ENCODE measurements around the gene SSR3.
"Not testable (repeated sequence)": the region's sequence is repeated elsewhere in the genome, so short reads cannot be mapped to it uniquely, and the experiment has no call there.

The SSR3 gene

GRCh38 chr3:156575641-156576040, 20.7 kb upstream of the SSR3 start:
- no peak for DNase-seq

- not testable (repeated sequence) for DNase-seq
These were observed 15.0 kb upstream of the SSR3 start for GRCh38 chr3:156569881-156570280.

DNA sequence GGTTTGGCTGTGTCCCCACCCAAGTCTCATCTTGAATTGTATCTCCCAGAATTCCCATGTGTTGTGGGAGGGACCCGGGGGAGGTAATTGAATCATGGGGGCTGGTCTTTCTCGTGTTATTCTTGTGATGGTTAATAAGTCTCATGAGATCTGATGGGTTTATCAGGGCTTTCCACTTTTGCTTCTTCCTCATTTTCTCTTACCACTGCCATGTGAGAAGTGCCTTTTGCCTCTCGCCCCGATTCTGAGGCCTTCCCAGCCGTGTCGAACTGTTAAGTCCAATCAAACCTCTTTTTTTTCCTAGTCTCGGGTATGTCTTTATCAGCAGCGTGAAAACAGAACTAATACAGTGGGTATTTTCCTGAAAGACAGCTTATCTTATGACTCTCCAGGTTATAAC, 14.1 kb upstream of the SSR3 start:
- not testable (repeated sequence) for DNase-seq

DNA sequence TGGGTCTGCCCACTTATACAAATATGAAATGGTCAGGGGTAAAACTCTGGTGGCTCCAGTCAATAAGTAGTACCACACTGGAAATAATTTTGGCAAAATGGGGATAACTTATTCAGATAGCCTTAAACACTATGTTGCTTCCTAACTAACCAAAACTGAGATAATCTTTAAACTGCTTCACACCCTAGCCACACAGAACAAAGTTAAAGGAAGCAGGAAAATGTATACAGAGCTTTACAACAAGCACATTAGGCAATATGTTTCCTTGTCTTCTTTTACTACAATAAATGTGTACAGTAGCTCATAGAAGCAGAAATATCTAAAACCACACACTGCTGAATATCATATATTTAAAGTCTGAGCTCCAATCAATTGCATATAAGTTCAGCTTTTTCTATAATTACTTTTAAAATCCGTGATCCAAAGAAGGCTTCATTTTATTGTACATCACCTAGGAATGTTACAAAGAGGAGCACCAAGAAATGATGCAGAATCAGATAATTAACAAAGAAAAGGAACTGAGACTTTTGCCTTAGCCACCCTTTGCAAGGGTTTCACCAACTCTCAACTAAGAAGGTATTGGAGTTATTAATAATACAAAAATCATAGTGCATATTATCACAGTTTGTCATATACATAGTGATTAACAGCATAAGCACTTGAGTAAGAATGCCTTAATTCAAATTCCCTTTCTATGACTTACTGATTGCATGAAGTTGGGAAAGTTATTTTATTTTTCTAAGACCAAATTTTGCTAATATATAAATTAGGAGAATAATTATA, 9.2 kb upstream of the SSR3 start:
- DNase-seq, result no peak

GRCh38 chr3:156562486-156562885, 7.6 kb upstream of the SSR3 start:
- DNase-seq, result not testable (repeated sequence)

- DNase-seq, result no peak
These were observed 6.6 kb upstream of the SSR3 start for GRCh38 chr3:156561533-156561932.

DNA sequence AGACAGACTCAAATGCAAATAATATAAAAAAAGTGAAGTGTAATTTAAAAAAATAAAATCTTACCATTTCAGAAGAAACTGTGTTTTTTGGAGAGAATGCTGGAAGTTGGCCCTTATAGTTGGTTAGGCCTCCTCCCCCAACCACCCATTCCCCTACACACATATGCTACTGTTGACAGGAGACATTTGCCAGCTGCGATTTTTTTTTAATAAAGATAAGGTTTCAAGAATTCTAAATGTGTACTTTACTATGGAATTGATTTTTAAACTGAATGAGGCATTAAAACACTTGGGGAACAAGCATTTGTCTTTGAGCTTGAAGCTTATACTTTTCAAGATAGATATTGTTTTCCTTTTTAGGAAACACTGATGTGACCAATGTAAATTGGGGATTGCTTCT, 4.4 kb upstream of the SSR3 start:
- DNase-seq, result no peak

- DNase-seq, result no peak
These were observed 3.5 kb upstream of the SSR3 start for GRCh38 chr3:156558389-156558788.

DNA sequence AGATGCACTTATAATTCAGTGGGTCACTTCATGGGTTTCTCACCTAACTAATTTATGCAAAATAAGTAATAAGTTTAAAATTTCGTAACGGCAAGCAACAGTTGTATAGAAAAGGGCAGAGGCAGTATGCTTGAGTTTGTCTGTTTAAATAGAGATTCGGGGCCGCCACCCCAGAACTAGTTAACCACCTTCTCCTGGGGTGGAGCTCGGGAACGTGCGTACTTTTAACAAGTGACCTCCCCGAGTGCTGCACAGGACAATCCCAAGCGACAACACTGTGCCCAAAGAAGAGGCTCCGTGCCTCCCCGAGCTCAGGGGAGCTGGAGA, 439 bp downstream of the SSR3 start:
- no peak for DNase-seq

GRCh38 chr3:156553705-156554356, 1.1 kb downstream of the SSR3 start:
- no peak for DNase-seq

DNA sequence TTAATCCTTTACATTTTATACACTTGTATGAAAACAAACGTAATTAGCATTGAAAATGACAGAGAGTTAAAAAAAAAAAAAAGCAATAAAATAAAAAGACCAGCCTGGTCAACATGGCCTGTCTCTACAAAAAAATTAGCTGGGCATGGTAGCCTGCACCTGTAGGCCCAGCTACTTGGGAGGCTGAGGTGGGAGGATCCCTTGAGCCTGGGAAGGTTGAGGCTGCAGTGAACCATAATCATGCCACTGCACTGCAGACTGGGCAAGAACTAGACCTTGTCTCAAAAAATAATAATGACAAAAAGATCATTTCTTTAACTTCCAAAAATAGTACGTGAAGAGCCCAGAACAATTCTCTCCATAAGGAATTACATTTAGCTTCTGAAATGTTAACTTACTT, 1.9 kb downstream of the SSR3 start:
- DNase-seq, result no peak

- no peak for DNase-seq
These were observed 3.2 kb downstream of the SSR3 start for GRCh38 chr3:156551746-156552145.

- DNase-seq, result no peak
These were observed 3.7 kb downstream of the SSR3 start for GRCh38 chr3:156551261-156551660.

DNA sequence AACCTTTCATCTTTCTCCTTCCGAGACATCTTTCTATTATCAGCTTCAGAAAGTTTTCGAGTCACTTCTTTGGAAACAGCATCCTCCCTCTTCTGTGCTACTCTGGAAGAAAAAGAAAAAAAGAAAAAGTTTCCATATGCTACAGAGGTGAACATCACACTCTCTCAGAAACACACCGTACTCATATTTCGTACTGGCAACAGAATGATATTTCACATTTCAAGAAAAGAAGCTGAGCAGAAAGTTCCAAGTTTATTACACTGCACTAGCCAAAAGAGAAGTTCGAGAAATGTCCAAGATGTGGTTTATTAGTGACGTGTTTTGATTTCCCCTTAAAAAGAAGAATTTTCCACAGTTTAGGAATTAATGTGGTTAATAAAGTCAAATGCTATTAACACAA, 6.0 kb downstream of the SSR3 start:
- DNase-seq, result no peak

GRCh38 chr3:156548041-156548687, 6.8 kb downstream of the SSR3 start:
- DNase-seq, result no peak

DNA sequence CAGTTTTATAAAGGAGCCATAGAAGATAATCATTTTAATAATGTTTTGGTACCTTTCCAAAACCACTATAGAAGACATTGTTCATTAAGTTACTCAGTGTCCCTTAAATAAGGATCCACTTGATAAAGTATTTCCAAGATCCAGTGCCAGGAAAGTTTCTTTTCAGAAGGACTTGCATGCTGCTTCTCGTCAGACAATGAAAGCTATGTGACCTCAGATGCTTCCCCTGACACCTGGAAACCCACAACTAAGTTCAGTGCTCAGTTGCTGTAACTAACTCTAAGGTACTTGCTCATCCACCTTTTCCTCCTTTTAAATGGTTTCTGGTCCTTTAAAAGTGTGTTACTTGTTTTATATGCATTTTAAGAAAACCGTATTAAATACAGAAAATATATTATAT, 7.3 kb downstream of the SSR3 start:
- DNase-seq, result no peak

- DNase-seq, result no peak
These were observed 11.8 kb downstream of the SSR3 start for GRCh38 chr3:156543043-156543555.

- no peak for DNase-seq
These were observed 12.5 kb downstream of the SSR3 start for GRCh38 chr3:156542101-156543042.

GRCh38 chr3:156539802-156540201, 15.1 kb downstream of the SSR3 start:
- DNase-seq, result no peak

GRCh38 chr3:156539051-156539450, 15.9 kb downstream of the SSR3 start:
- DNase-seq, result no peak

- no peak for DNase-seq
These were observed 18.2 kb downstream of the SSR3 start for GRCh38 chr3:156536524-156537316.

DNA sequence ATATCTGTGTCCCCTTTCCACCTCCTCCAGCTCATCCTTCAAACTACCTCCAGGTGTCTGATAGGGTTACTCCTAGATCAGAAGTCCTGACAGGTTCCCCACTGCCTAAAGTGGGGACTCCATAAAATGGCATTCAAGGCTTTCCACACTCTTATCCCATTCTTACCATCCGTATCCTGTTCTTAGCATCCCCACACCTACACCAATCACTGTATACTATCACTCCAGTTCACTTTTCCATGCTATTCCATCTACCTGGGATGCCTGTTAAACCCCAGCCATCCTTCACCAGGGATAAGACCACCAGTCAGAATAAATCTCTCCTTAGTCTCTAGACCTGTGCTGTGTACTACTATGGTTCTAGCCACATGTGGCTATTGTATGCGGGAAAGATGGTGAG, 19.1 kb downstream of the SSR3 start:
- no peak for DNase-seq

Measured in stimulated activated CD4-positive, alpha-beta T cell treated with anti-CD3 and anti-CD28 coated beads, Interleukin-4, amount 100 ng/mL, for 4 hours (primary cell).